ENCODE measurements around the gene EMC9.

- TF ChIP-seq CTCF (IDR thresholded peaks at IDR 0.05; ENCODE audit: low read depth, low read length, missing input control) (no peak), RAD21 (IDR thresholded peaks at IDR 0.05) (no peak), SP1 (IDR thresholded peaks at IDR 0.05) (no peak), ATF3 (IDR thresholded peaks at IDR 0.05) (no peak), EGR1 (IDR thresholded peaks at IDR 0.05; ENCODE audit: low read depth in 2 of 2) (no peak), GABPA (IDR thresholded peaks at IDR 0.05 in 1 of 2, conservative IDR thresholded peaks at IDR 0.05 in 1 of 2) (no peak), REST (IDR thresholded peaks at IDR 0.05) (no peak), ZBTB33 (IDR thresholded peaks at IDR 0.05) (no peak)
- TF ChIP-seq, protein P1, sequence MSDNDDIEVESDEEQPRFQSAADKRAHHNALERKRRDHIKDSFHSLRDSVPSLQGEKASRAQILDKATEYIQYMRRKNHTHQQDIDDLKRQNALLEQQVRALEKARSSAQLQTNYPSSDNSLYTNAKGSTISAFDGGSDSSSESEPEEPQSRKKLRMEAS (IDR thresholded peaks at IDR 0.05): no peak
These were observed 44.4 kb upstream of the EMC9 start for GRCh38 chr14:24185741-24186140.

Data from liver (tissue), 3 donors.